ENCODE measurements around the gene PTX3.

Gene PTX3

DNA sequence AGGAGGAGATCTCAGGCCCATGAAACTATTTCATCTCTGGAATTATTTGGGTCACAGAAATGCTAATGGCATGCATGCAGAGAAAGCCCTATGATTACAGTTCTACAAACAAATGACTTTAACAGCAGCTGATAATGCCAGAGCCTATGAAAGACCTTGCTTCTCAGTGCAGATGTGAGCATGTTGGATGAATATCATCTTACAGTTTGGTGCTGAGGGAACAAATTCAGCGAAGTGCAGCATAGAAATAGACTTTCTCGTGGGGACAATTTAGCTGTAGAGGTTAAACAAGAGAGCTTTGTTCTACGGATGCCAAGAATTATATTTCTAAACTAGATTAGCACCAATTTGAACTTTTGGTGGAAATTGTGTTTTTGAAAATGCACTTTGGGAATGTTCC lies 27.7 kb downstream of the PTX3 start:
- H3F3A ChIP-seq (ENCODE audit: insufficient read depth, low read length), result no peaks in the 10 kb centered on the region
- no peak overlapping the region for H2AFZ ChIP-seq (ENCODE audit: low read length)
- H3K9me2 ChIP-seq (ENCODE audit: low read depth, low read length), result no peaks in the 10 kb centered on the region
- no peaks in the 10 kb centered on the region for H3K79me2 ChIP-seq (ENCODE audit: insufficient read depth, low read length)
- H3K27ac ChIP-seq (ENCODE audit: low read depth, low read length, poor library complexity, severe bottlenecking), result no peak overlapping the region
- H3K36me3 ChIP-seq (ENCODE audit: insufficient read depth, low read length), result no peaks in the 10 kb centered on the region
- no peaks in the 10 kb centered on the region for H4K20me1 ChIP-seq (ENCODE audit: insufficient read depth, low read length)
- H3K9me3 ChIP-seq (ENCODE audit: low read length), result no peaks in the 10 kb centered on the region
- no peaks in the 10 kb centered on the region for H3K4me1 ChIP-seq (ENCODE audit: insufficient read depth, low read length, severe bottlenecking)
- H3K4me3 ChIP-seq (ENCODE audit: low read depth, low read length, poor library complexity, severe bottlenecking), result no peak overlapping the region
- H3K27me3 ChIP-seq (ENCODE audit: insufficient read depth, low read length), result 0 out of 2 replicates have a peak, but pooled peaks cover 3% of the 10 kb centered on the region
- H3K4me2 ChIP-seq (ENCODE audit: low read length), result no peak overlapping the region
- no peak overlapping the region for H3K9ac ChIP-seq (ENCODE audit: low read length)
- TF ChIP-seq, protein P1, sequence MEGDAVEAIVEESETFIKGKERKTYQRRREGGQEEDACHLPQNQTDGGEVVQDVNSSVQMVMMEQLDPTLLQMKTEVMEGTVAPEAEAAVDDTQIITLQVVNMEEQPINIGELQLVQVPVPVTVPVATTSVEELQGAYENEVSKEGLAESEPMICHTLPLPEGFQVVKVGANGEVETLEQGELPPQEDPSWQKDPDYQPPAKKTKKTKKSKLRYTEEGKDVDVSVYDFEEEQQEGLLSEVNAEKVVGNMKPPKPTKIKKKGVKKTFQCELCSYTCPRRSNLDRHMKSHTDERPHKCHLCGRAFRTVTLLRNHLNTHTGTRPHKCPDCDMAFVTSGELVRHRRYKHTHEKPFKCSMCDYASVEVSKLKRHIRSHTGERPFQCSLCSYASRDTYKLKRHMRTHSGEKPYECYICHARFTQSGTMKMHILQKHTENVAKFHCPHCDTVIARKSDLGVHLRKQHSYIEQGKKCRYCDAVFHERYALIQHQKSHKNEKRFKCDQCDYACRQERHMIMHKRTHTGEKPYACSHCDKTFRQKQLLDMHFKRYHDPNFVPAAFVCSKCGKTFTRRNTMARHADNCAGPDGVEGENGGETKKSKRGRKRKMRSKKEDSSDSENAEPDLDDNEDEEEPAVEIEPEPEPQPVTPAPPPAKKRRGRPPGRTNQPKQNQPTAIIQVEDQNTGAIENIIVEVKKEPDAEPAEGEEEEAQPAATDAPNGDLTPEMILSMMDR (IDR thresholded peaks at IDR 0.05; ENCODE audit: low read length), result no peak
- no peak for TF ChIP-seq EZH2 (IDR thresholded peaks at IDR 0.05; ENCODE audit: borderline replicate concordance, low read length)

DNA sequence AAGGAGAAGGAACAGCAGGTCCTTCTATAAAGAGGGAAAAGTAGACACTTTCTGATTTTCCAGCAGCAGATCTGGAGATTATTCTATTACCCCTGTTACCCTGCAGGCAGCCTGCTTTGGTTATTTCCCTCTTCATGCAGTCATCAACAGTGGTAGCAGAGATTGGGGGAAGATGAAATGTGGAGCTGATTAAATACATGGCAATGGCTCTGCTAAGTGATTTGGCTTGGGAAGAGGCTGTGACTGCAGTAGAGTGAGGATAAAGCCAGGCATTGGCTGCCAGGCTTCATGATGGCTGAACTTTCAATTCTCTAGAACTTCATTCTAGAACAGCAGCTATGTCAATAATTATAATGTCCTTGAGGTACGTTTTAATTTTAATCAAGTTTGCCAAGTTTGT lies 29.1 kb downstream of the PTX3 start:
- Histone ChIP-seq H2AFZ (ENCODE audit: low read length) (no peak overlapping the region), H3K27me3 (ENCODE audit: insufficient read depth, low read length) (no peaks in the 10 kb centered on the region; the same call in 1 of the 2 replicates), H3F3A (ENCODE audit: insufficient read depth, low read length) (no peaks in the 10 kb centered on the region), H3K4me3 (ENCODE audit: low read depth, low read length, poor library complexity, severe bottlenecking) (no peak overlapping the region), H3K27ac (ENCODE audit: low read depth, low read length, poor library complexity, severe bottlenecking) (no peak overlapping the region), H3K4me1 (ENCODE audit: insufficient read depth, low read length, severe bottlenecking) (no peaks in the 10 kb centered on the region), H3K4me2 (ENCODE audit: low read length) (no peak overlapping the region), H3K9me3 (ENCODE audit: low read length) (no peaks in the 10 kb centered on the region), H3K36me3 (ENCODE audit: insufficient read depth, low read length) (no peaks in the 10 kb centered on the region), H4K20me1 (ENCODE audit: insufficient read depth, low read length) (no peaks in the 10 kb centered on the region), H3K79me2 (ENCODE audit: insufficient read depth, low read length) (no peaks in the 10 kb centered on the region), H3K9ac (ENCODE audit: low read length) (no peak overlapping the region), H3K9me2 (ENCODE audit: low read depth, low read length) (no peaks in the 10 kb centered on the region)
- TF ChIP-seq EZH2 (IDR thresholded peaks at IDR 0.05; ENCODE audit: borderline replicate concordance, low read length), result no peak
- TF ChIP-seq, protein P1 (IDR thresholded peaks at IDR 0.05; ENCODE audit: low read length), result no peak

DNA sequence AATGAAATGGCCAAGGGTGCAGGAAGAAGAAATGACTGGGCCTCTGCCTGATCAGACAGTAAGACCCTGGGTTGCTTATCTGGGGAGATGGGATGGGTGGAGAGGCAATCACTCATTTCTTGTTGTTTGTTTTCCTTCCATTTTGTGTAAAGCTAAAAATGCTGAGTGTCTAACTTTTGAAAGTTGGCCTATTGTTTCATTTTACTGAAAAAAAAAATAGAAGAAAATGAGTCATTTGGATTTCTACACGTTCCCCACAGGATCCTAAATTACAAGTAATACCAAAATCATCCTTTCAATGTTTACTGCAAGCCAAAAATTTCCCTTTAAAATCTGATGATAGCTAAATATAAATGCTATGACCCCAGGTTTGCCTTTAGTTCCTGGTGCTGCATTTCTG lies 30.6 kb downstream of the PTX3 start:
- H3K4me1 ChIP-seq (ENCODE audit: insufficient read depth, low read length, severe bottlenecking), result no peaks in the 10 kb centered on the region
- no peak overlapping the region for H3K27ac ChIP-seq (ENCODE audit: low read depth, low read length, poor library complexity, severe bottlenecking)
- no peaks in the 10 kb centered on the region; the same call in 1 of the 2 replicates for H3K27me3 ChIP-seq (ENCODE audit: insufficient read depth, low read length)
- H3K9me3 ChIP-seq (ENCODE audit: low read length), result no peaks in the 10 kb centered on the region
- H3K4me2 ChIP-seq (ENCODE audit: low read length), result no peak overlapping the region
- no peaks in the 10 kb centered on the region for H3K79me2 ChIP-seq (ENCODE audit: insufficient read depth, low read length)
- H3K36me3 ChIP-seq (ENCODE audit: insufficient read depth, low read length), result no peaks in the 10 kb centered on the region
- H3F3A ChIP-seq (ENCODE audit: insufficient read depth, low read length), result no peaks in the 10 kb centered on the region
- TF ChIP-seq, protein P1 (IDR thresholded peaks at IDR 0.05; ENCODE audit: low read length), result no peak
- no peak for TF ChIP-seq EZH2 (IDR thresholded peaks at IDR 0.05; ENCODE audit: borderline replicate concordance, low read length)
- no peak overlapping the region for H3K9ac ChIP-seq (ENCODE audit: low read length)
- no peaks in the 10 kb centered on the region for H3K9me2 ChIP-seq (ENCODE audit: low read depth, low read length)
- H3K4me3 ChIP-seq (ENCODE audit: low read depth, low read length, poor library complexity, severe bottlenecking), result no peak overlapping the region
- no peak overlapping the region for H2AFZ ChIP-seq (ENCODE audit: low read length)
- H4K20me1 ChIP-seq (ENCODE audit: insufficient read depth, low read length), result no peaks in the 10 kb centered on the region

Data from OCI-LY1 (cell line).